ENCODE measurements around the gene GLP1R. TPM values are rescaled to one million over a fixed set of nuclear protein-coding genes. Genes with fewer than 3 reads are reported as not detected.

Gene GLP1R
- total RNA-seq, 1 donor from 2014 or later, result 4.3 TPM

DNA sequence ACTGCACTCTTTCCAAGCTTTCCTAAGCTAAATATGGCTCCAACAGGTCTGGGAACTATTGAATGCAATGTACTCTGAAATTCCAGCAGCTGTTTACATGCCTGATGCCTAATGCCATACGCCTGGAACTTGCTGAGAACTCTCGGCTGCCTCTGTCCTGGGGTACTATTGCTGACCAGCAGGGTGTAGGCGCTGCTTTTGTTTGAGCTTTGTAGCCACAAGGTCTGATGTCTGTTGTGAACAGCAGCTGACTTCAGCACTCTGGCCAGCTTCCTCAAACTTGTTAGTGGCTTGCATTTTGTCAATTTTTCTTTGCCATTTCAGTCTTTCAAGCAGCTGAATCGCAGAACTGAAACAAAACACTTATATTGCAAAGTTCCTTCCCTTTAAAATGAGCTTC lies 39.8 kb downstream of the GLP1R start:
- DNase-seq (ENCODE audit: extremely low spot score, unreplicated experiment), result no peak
- H3K4me1 Mint-ChIP-seq (ENCODE audit: unreplicated experiment), result peaks cover 15% of the 10 kb centered on the region
- H3K36me3 Mint-ChIP-seq, result no peaks in the 10 kb centered on the region
- peak; percentile 73 for TF ChIP-seq CTCF (conservative IDR thresholded peaks at IDR 0.05)
- no peak overlapping the region for H3K27ac Mint-ChIP-seq
- peaks cover 50% of the 10 kb centered on the region for H3K27me3 Mint-ChIP-seq
- H3K9me3 Mint-ChIP-seq, result no peaks in the 10 kb centered on the region
- H3K4me3 Mint-ChIP-seq, result no peak overlapping the region

DNA sequence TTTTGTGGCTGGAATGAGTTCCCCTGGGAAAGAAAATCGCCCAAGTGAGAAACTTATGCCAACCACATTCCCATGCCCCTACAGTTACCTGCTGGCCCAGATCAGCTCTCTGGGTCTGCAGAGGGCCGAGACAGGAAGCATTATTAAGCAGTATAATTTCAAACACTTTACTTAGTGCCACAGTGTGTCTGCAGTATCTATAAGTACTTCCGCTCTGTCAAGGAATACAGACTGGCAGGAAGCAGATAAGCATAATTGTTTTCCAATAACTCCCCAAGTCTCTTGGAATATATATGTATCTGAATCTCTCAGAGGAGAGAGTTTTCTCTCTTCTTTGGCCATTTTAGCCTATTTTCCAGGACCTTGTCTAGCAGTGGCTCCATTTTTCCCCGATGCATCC lies 41.5 kb downstream of the GLP1R start:
- H3K27me3 Mint-ChIP-seq, result peaks cover 47% of the 10 kb centered on the region
- no peaks in the 10 kb centered on the region for H3K36me3 Mint-ChIP-seq
- no peak for DNase-seq (ENCODE audit: extremely low spot score, unreplicated experiment)
- no peak overlapping the region for H3K27ac Mint-ChIP-seq
- no peaks in the 10 kb centered on the region for H3K9me3 Mint-ChIP-seq
- no peak for TF ChIP-seq CTCF (conservative IDR thresholded peaks at IDR 0.05)
- peaks cover 15% of the 10 kb centered on the region for H3K4me1 Mint-ChIP-seq (ENCODE audit: unreplicated experiment)
- H3K4me3 Mint-ChIP-seq, result no peak overlapping the region

- no peaks in the 10 kb centered on the region for H3K36me3 Mint-ChIP-seq
- no peaks in the 10 kb centered on the region for H3K9me3 Mint-ChIP-seq
- peaks cover 40% of the 10 kb centered on the region for H3K27me3 Mint-ChIP-seq
- DNase-seq (ENCODE audit: extremely low spot score, unreplicated experiment), result no peak
- no peak for TF ChIP-seq CTCF (conservative IDR thresholded peaks at IDR 0.05)
- H3K4me3 Mint-ChIP-seq, result no peak overlapping the region
- H3K27ac Mint-ChIP-seq, result no peak overlapping the region
- peaks cover 15% of the 10 kb centered on the region for H3K4me1 Mint-ChIP-seq (ENCODE audit: unreplicated experiment)
Observed at GRCh38 chr6:39091220-39091619, 42.6 kb downstream of the GLP1R start.

DNA sequence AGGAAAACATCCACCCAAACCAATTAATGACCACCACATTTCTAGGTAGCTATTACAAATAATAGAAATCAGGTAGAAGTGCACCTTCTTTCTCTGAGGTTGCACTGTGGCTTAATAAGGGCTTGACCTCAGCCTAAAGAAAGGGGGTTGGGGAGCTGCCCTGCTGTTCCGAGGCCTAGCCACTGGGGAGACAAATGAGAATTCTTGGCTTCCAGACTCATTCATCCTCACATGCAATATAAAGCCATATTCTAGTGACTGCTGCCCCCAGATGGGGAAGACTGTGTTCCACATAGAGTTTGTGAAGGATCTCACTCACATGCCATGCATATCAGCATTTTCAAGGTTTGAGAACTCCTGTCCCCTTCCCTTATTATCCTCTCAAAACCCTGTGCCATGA lies 43.5 kb downstream of the GLP1R start:
- DNase-seq (ENCODE audit: extremely low spot score, unreplicated experiment), result no peak
- H3K9me3 Mint-ChIP-seq, result no peaks in the 10 kb centered on the region
- H3K4me3 Mint-ChIP-seq, result no peak overlapping the region
- H3K27ac Mint-ChIP-seq, result no peak overlapping the region
- peaks cover 10% of the 10 kb centered on the region for H3K4me1 Mint-ChIP-seq (ENCODE audit: unreplicated experiment)
- peaks cover 32% of the 10 kb centered on the region for H3K27me3 Mint-ChIP-seq
- no peaks in the 10 kb centered on the region for H3K36me3 Mint-ChIP-seq
- TF ChIP-seq CTCF (conservative IDR thresholded peaks at IDR 0.05), result peak; percentile 46

GRCh38 chr6:39093149-39093708 lies 44.6 kb downstream of the GLP1R start:
- no peak overlapping the region for H3K27ac Mint-ChIP-seq
- H3K4me3 Mint-ChIP-seq, result no peak overlapping the region
- no peak for TF ChIP-seq CTCF (conservative IDR thresholded peaks at IDR 0.05)
- H3K9me3 Mint-ChIP-seq, result no peaks in the 10 kb centered on the region
- H3K4me1 Mint-ChIP-seq (ENCODE audit: unreplicated experiment), result peaks cover 8% of the 10 kb centered on the region
- no peaks in the 10 kb centered on the region for H3K36me3 Mint-ChIP-seq
- H3K27me3 Mint-ChIP-seq, result peaks cover 25% of the 10 kb centered on the region
- no peak for DNase-seq (ENCODE audit: extremely low spot score, unreplicated experiment)

DNA sequence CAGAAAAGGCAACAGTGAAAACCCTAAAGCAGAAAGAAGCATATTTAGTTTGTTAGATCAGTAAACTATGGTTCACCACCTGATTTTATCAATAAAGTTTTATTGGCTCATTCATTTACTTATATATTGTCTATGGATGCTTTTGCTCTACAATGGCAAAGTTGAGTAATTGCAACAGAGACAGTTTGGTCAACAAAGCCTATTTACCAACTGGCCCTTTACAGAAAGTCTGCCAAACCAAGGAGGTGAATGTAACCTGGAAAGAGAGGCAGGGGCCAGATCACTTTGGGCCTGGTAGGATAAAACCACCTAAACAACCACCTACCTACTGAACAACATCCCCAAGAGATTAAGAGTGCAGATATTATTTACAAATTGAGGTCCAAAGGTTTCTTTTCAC lies 47.0 kb downstream of the GLP1R start:
- Mint-ChIP-seq H3K4me1 (ENCODE audit: unreplicated experiment) (peaks cover 4% of the 10 kb centered on the region), H3K27ac (no peak overlapping the region), H3K27me3 (peaks cover 15% of the 10 kb centered on the region), H3K9me3 (no peaks in the 10 kb centered on the region), H3K36me3 (no peaks in the 10 kb centered on the region), H3K4me3 (no peak overlapping the region)
- TF ChIP-seq CTCF (conservative IDR thresholded peaks at IDR 0.05), result no peak
- no peak for DNase-seq (ENCODE audit: extremely low spot score, unreplicated experiment)
